ENCODE data around the gene FNDC3B. TPM values are rescaled to one million over a fixed set of nuclear protein-coding genes. Genes with fewer than 3 reads are reported as not detected.

Gene FNDC3B
- total and polyA plus RNA-seq, 4 donors = 23.3 to 74.2 (median 32.9) TPM

DNA sequence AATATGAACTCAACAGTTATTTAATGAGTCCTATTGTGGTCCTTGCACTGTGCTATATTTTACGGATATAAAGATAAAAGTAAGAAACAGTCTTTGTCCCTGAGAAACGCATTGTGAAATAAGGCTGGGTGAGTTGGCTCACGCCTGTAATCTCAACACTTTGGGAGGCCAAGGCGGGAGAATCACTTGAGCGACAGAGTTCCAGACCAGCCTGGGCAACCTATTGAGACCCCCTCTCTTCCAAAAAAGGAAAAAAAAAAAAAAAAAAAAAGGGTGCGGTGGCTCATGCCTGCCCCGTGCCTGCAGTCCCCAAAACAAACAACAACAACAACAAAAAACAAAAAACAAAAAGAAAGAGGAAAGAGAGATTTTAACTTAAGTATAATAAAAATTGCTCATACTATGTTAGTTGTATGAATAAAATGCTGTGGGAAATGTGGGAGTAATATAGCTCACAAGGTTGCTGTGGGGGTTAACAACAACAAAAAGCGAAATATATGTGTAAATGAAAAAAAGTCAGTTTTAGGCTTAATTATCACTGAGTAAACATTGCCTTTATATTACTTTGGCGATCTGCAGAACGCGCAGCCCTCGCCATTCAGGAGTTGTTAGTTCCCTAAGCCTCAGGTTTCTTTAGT is 461 bp upstream of the FNDC3B start:
- Histone ChIP-seq H3K27me3 (ENCODE audit: control insufficient read depth in 4 of 4, insufficient read depth in 4 of 4, low read length in 3 of 4) (no peaks in the 10 kb centered on the region), H3K4me3 (ENCODE audit: low read depth in 1 of 3, low read length in 3 of 3) (peak overlapping the region; percentile 22 to 99 (median 50)), H3K9ac (ENCODE audit: low read depth in 1 of 2, low read length in 2 of 2) (peak overlapping the region in 1 of 2 donors; percentile 49), H3K27ac (ENCODE audit: low read depth in 1 of 2, low read length in 2 of 2) (peak overlapping the region; percentile 99 to 100), H3K36me3 (ENCODE audit: control insufficient read depth in 4 of 4, insufficient read depth in 3 of 4, low read depth in 1 of 4, low read length in 3 of 4) (no peaks in the 10 kb centered on the region), H3K9me3 (ENCODE audit: control insufficient read depth in 4 of 4, low read length in 3 of 4) (no peaks in the 10 kb centered on the region), H3K4me1 (ENCODE audit: control insufficient read depth in 4 of 4, insufficient read depth in 4 of 4, low read length in 3 of 4) (peaks cover 7 to 18% (median 7%) of the 10 kb centered on the region in 4 donors)
- WGBS = 38% methylated on average over 12 of the region's 12 CpGs
- no peak for TF ChIP-seq HNF4A (conservative IDR thresholded peaks at IDR 0.05)
- TF ChIP-seq JUND (IDR thresholded peaks at IDR 0.05) = no peak
- TF ChIP-seq RAD21 (IDR thresholded peaks at IDR 0.05) = no peak
- TF ChIP-seq, protein P1, sequence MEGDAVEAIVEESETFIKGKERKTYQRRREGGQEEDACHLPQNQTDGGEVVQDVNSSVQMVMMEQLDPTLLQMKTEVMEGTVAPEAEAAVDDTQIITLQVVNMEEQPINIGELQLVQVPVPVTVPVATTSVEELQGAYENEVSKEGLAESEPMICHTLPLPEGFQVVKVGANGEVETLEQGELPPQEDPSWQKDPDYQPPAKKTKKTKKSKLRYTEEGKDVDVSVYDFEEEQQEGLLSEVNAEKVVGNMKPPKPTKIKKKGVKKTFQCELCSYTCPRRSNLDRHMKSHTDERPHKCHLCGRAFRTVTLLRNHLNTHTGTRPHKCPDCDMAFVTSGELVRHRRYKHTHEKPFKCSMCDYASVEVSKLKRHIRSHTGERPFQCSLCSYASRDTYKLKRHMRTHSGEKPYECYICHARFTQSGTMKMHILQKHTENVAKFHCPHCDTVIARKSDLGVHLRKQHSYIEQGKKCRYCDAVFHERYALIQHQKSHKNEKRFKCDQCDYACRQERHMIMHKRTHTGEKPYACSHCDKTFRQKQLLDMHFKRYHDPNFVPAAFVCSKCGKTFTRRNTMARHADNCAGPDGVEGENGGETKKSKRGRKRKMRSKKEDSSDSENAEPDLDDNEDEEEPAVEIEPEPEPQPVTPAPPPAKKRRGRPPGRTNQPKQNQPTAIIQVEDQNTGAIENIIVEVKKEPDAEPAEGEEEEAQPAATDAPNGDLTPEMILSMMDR (IDR thresholded peaks at IDR 0.05; ENCODE audit: low read depth, low read length, missing input control) = no peak
- TF ChIP-seq FOXA1 (IDR thresholded peaks at IDR 0.05) = peak; percentile 32
- TF ChIP-seq, protein P2, sequence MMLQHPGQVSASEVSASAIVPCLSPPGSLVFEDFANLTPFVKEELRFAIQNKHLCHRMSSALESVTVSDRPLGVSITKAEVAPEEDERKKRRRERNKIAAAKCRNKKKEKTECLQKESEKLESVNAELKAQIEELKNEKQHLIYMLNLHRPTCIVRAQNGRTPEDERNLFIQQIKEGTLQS (IDR thresholded peaks at IDR 0.05) = no peak
- no peak for DNase-seq (ENCODE audit: low spot score)

- Histone ChIP-seq H3K9me3 (ENCODE audit: control insufficient read depth in 4 of 4, low read length in 3 of 4) (no peaks in the 10 kb centered on the region), H3K36me3 (ENCODE audit: control insufficient read depth in 4 of 4, insufficient read depth in 3 of 4, low read depth in 1 of 4, low read length in 3 of 4) (peaks cover 0 to 2% (median 0%) of the 10 kb centered on the region in 4 donors), H3K4me1 (ENCODE audit: control insufficient read depth in 4 of 4, insufficient read depth in 4 of 4, low read length in 3 of 4) (peaks cover 9 to 28% (median 14%) of the 10 kb centered on the region in 4 donors), H3K27me3 (ENCODE audit: control insufficient read depth in 4 of 4, insufficient read depth in 4 of 4, low read length in 3 of 4) (no peaks in the 10 kb centered on the region), H3K9ac (ENCODE audit: low read depth in 1 of 2, low read length in 2 of 2) (peak overlapping the region; percentile 94 to 95), H3K27ac (ENCODE audit: low read depth in 1 of 2, low read length in 2 of 2) (peak overlapping the region; percentile 99 to 100), H3K4me3 (ENCODE audit: low read depth in 1 of 3, low read length in 3 of 3) (peak overlapping the region; percentile 68 to 99 (median 79))
- TF ChIP-seq GABPA (IDR thresholded peaks at IDR 0.05 in 1 of 2, conservative IDR thresholded peaks at IDR 0.05 in 1 of 2) (no peak), YY1 (IDR thresholded peaks at IDR 0.05) (no peak), RAD21 (IDR thresholded peaks at IDR 0.05) (peak; percentile 20 to 31), RXRA (IDR thresholded peaks at IDR 0.05) (no peak), HNF4G (IDR thresholded peaks at IDR 0.05) (no peak)
- TF ChIP-seq, protein P3, sequence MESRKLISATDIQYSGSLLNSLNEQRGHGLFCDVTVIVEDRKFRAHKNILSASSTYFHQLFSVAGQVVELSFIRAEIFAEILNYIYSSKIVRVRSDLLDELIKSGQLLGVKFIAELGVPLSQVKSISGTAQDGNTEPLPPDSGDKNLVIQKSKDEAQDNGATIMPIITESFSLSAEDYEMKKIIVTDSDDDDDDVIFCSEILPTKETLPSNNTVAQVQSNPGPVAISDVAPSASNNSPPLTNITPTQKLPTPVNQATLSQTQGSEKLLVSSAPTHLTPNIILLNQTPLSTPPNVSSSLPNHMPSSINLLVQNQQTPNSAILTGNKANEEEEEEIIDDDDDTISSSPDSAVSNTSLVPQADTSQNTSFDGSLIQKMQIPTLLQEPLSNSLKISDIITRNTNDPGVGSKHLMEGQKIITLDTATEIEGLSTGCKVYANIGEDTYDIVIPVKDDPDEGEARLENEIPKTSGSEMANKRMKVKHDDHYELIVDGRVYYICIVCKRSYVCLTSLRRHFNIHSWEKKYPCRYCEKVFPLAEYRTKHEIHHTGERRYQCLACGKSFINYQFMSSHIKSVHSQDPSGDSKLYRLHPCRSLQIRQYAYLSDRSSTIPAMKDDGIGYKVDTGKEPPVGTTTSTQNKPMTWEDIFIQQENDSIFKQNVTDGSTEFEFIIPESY (IDR thresholded peaks at IDR 0.05) = no peak
- DNase-seq (ENCODE audit: low spot score) = peak; percentile 71
- under 1% methylated on average over 103 of the region's 103 CpGs for WGBS
Measured at GRCh38 chr3:172040078-172040980, 951 bp downstream of the FNDC3B start.

Measured in liver (tissue), 9 donors.